Neural progenitor cell (in vitro differentiated cells): ENCODE measurements around the gene ACACA. TPM values are rescaled to one million over a fixed set of nuclear protein-coding genes. Genes with fewer than 3 reads are reported as not detected.

Experiments
- DNase-seq: peaks from one replicate; pipeline ENCODE4 v3.0.0-alpha.2; 2016; ENCODE audit warnings: low spot score
- H2AFZ ChIP-seq: fragments of 200-600 bp; sonication (generic); replicated peaks from 2 replicates; pipeline ENCODE4 v1.6.1; 2016; ENCODE audit warnings: antibody characterized with exemption
- H3F3A ChIP-seq: fragments of 200-600 bp; sonication (generic); 2 replicates; pipeline ENCODE4 v1.6.1; 2016; ENCODE audit warnings: antibody characterized with exemption, low read depth
- H3K27ac ChIP-seq: fragments of 200-600 bp; sonication (generic); 2 replicates; pipeline ENCODE4 v1.5.1; 2016; ENCODE audit warnings: mild to moderate bottlenecking
- H3K27me3 ChIP-seq: fragments of 200-600 bp; sonication (generic); 2 replicates; pipeline ENCODE4 v1.6.1; 2016; ENCODE audit warnings: mild to moderate bottlenecking, moderate library complexity
- H3K36me3 ChIP-seq: fragments of 200-600 bp; sonication (generic); 2 replicates; pipeline ENCODE4 v1.5.1; 2016
- H3K4me1 ChIP-seq: fragments of 200-600 bp; sonication (generic); 2 replicates; pipeline ENCODE4 v1.6.1; 2016; ENCODE audit warnings: mixed run types
- H3K4me2 ChIP-seq: fragments of 200-600 bp; sonication (generic); 2 replicates; pipeline ENCODE4 v1.6.1; 2016
- H3K4me3 ChIP-seq: fragments of 200-600 bp; sonication (generic); 2 replicates; pipeline ENCODE4 v1.5.1; 2016
- H3K79me2 ChIP-seq: fragments of 200-600 bp; sonication (generic); 2 replicates; pipeline ENCODE4 v1.6.1; 2016; ENCODE audit warnings: low read depth
- H3K9ac ChIP-seq: fragments of 200-600 bp; sonication (generic); 2 replicates; pipeline ENCODE4 v1.6.1; 2016
- H3K9me3 ChIP-seq: fragments of 200-600 bp; sonication (generic); 2 replicates; pipeline ENCODE4 v1.5.1; 2016; ENCODE audit warnings: low read depth
- H4K20me1 ChIP-seq: fragments of 200-600 bp; sonication (generic); 2 replicates; pipeline ENCODE4 v1.6.1; 2016; ENCODE audit warnings: low read depth
- H3K27ac Mint-ChIP-seq: 3 replicates; pipeline ENCODE4 v1.8.0; 2021; ENCODE audit warnings: mixed read lengths
- H3K27me3 Mint-ChIP-seq: 2 replicates; pipeline ENCODE4 v1.8.0; 2022; ENCODE audit warnings: low read depth, mild to moderate bottlenecking, inconsistent platforms, moderate library complexity, mixed read lengths; ENCODE audit not compliant: insufficient read depth
- H3K36me3 Mint-ChIP-seq: 3 replicates; pipeline ENCODE4 v1.8.0; 2021; ENCODE audit warnings: mixed read lengths
- H3K4me1 Mint-ChIP-seq: 3 replicates; pipeline ENCODE4 v1.8.0; 2021; ENCODE audit warnings: mixed read lengths
- H3K4me3 Mint-ChIP-seq: 3 replicates; pipeline ENCODE4 v1.8.0; 2021; ENCODE audit warnings: mild to moderate bottlenecking, moderate library complexity, mixed read lengths
- H3K9me3 Mint-ChIP-seq: 3 replicates; pipeline ENCODE4 v1.8.0; 2020; ENCODE audit warnings: mixed read lengths
- CTCF ChIP-seq: fragments of 200-600 bp; sonication (generic); IDR thresholded peaks from 2 replicates; pipeline ENCODE4 v1.5.1; 2017; ENCODE audit warnings: antibody characterized with exemption, mild to moderate bottlenecking
- EZH2 ChIP-seq: fragments of 200-600 bp; sonication (generic); IDR thresholded peaks from 2 replicates; pipeline ENCODE4 v1.6.1; 2017; ENCODE audit warnings: antibody characterized with exemption, mild to moderate bottlenecking, moderate library complexity
- EZH2phosphoT487 ChIP-seq: fragments of 200-600 bp; sonication (generic); IDR thresholded peaks from 2 replicates; pipeline ENCODE4 v1.6.1; 2017; ENCODE audit warnings: antibody characterized with exemption
- total RNA-seq: library from RNA; depleted of rRNA; stranded (reverse); fragments of >200 nt; gene quantifications from 2 replicates; pipeline ENCODE4 v1.2.3, GENCODE V29; 2015; ENCODE audit warnings: low replicate concordance

Gene ACACA
- total RNA-seq, 1 donor from 2014 or later = 88.6 TPM

GRCh38 chr17:37255432-37255831 is 151.2 kb downstream of the ACACA start:
- Histone ChIP-seq H4K20me1 (no peaks in the 10 kb centered on the region), H3K9ac (no peak overlapping the region), H2AFZ (no peak overlapping the region), H3K4me2 (no peak overlapping the region), H3K27ac (no peak overlapping the region), H3K27me3 (no peaks in the 10 kb centered on the region), H3F3A (no peaks in the 10 kb centered on the region), H3K4me3 (no peak overlapping the region), H3K36me3 (peaks cover 7% of the 10 kb centered on the region), H3K9me3 (no peaks in the 10 kb centered on the region), H3K4me1 (no peaks in the 10 kb centered on the region), H3K79me2 (no peaks in the 10 kb centered on the region)
- Mint-ChIP-seq H3K9me3 (no peaks in the 10 kb centered on the region), H3K4me3 (no peak overlapping the region), H3K27ac (no peak overlapping the region), H3K36me3 (peaks cover 25% of the 10 kb centered on the region), H3K4me1 (no peaks in the 10 kb centered on the region), H3K27me3 (no peaks in the 10 kb centered on the region)
- no peak for DNase-seq
- TF ChIP-seq EZH2phosphoT487 = no peak
- TF ChIP-seq CTCF = no peak
- TF ChIP-seq EZH2 = no peak

- no peak overlapping the region for H3K4me3 Mint-ChIP-seq
- H3K27ac Mint-ChIP-seq = no peak overlapping the region
- TF ChIP-seq CTCF (no peak), EZH2 (no peak), EZH2phosphoT487 (no peak)
Observed at GRCh38 chr17:37247825-37248224, 158.8 kb downstream of the ACACA start.

GRCh38 chr17:37246085-37246484 is 160.6 kb downstream of the ACACA start:
- no peaks in the 10 kb centered on the region for H3K4me1 ChIP-seq
- H3K36me3 Mint-ChIP-seq = peaks cover 46% of the 10 kb centered on the region

More at GRCh38 chr17:37247825-37248224, 158.8 kb downstream of the ACACA start:
- Histone ChIP-seq H3K79me2 (no peaks in the 10 kb centered on the region), H4K20me1 (no peaks in the 10 kb centered on the region), H3K9me3 (no peaks in the 10 kb centered on the region), H3K27ac (no peak overlapping the region), H3K9ac (no peak overlapping the region), H3K27me3 (no peaks in the 10 kb centered on the region), H3K4me1 (no peaks in the 10 kb centered on the region), H2AFZ (no peak overlapping the region), H3F3A (no peaks in the 10 kb centered on the region), H3K4me2 (no peak overlapping the region), H3K4me3 (no peak overlapping the region), H3K36me3 (peaks cover 14% of the 10 kb centered on the region)
- Mint-ChIP-seq H3K4me1 (no peaks in the 10 kb centered on the region), H3K36me3 (peaks cover 54% of the 10 kb centered on the region), H3K9me3 (no peaks in the 10 kb centered on the region), H3K27me3 (no peaks in the 10 kb centered on the region)
- DNase-seq = no peak

More at GRCh38 chr17:37246085-37246484, 160.6 kb downstream of the ACACA start:
- Histone ChIP-seq H3K36me3 (peaks cover 14% of the 10 kb centered on the region), H3K4me3 (no peak overlapping the region), H4K20me1 (no peaks in the 10 kb centered on the region), H3F3A (no peaks in the 10 kb centered on the region), H3K27me3 (no peaks in the 10 kb centered on the region), H3K27ac (no peak overlapping the region), H3K79me2 (no peaks in the 10 kb centered on the region), H3K9me3 (no peaks in the 10 kb centered on the region), H3K4me2 (no peak overlapping the region), H2AFZ (no peak overlapping the region), H3K9ac (no peak overlapping the region)
- Mint-ChIP-seq H3K27me3 (no peaks in the 10 kb centered on the region), H3K4me3 (no peak overlapping the region), H3K4me1 (no peaks in the 10 kb centered on the region), H3K27ac (no peak overlapping the region), H3K9me3 (no peaks in the 10 kb centered on the region)
- DNase-seq = no peak
- TF ChIP-seq CTCF (no peak), EZH2 (no peak), EZH2phosphoT487 (no peak)
